ENCODE data around the gene SLCO1B3. TPM values are rescaled to one million over a fixed set of nuclear protein-coding genes. Genes with fewer than 3 reads are reported as not detected.

Gene SLCO1B3
- total RNA-seq, 6 experiments from 2014 or later: 21.3 to 245 (median 65.4) TPM

DNA sequence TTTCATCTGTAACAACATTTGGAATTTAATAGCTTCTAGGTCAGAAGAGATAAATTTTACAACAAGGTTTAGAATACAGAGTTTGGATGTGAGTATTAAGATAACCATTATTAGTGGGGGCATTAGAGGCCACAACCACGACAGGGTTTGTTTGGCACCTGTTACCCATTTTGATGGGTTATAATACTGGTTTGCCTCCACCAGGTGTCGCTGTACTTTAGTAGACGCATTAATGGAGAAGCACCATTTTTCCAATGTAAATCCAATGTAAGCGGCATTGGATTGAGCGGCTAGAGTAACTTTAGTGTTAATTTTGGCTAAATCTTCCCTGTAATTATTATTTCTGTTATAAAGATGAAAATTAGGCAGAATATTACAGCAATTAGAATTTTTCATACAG, 136.2 kb downstream of the SLCO1B3 start:
- H3K4me1 ChIP-seq: no peaks in the 10 kb centered on the region
- peak; percentile 27 to 69 (median 49) for ATAC-seq
- no peaks in the 10 kb centered on the region for H3K27me3 ChIP-seq
- no peak overlapping the region for H3K27ac ChIP-seq
- no peak overlapping the region for H3K4me3 ChIP-seq
- no peaks in the 10 kb centered on the region for H3K36me3 ChIP-seq
- TF ChIP-seq, protein P1, sequence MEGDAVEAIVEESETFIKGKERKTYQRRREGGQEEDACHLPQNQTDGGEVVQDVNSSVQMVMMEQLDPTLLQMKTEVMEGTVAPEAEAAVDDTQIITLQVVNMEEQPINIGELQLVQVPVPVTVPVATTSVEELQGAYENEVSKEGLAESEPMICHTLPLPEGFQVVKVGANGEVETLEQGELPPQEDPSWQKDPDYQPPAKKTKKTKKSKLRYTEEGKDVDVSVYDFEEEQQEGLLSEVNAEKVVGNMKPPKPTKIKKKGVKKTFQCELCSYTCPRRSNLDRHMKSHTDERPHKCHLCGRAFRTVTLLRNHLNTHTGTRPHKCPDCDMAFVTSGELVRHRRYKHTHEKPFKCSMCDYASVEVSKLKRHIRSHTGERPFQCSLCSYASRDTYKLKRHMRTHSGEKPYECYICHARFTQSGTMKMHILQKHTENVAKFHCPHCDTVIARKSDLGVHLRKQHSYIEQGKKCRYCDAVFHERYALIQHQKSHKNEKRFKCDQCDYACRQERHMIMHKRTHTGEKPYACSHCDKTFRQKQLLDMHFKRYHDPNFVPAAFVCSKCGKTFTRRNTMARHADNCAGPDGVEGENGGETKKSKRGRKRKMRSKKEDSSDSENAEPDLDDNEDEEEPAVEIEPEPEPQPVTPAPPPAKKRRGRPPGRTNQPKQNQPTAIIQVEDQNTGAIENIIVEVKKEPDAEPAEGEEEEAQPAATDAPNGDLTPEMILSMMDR (IDR thresholded peaks at IDR 0.05): peak; percentile 45 to 55 (median 52)
- no peak for TF ChIP-seq POLR2A (IDR thresholded peaks at IDR 0.05)
- intact Hi-C loops (cut with DNase I): loop anchor here in 1 of 2 donors (10.0 kb wide), 1 partner anchor 128 kb away; no protein-coding TSS in a partner anchor
- no peak for DNase-seq
- H3K9me3 ChIP-seq: no peaks in the 10 kb centered on the region
- 36% methylated on average over 5 of the region's 5 CpGs for WGBS (ENCODE audit: insufficient coverage, low coverage, low lambda C conversion rate, missing lambda C conversion rate)

DNA sequence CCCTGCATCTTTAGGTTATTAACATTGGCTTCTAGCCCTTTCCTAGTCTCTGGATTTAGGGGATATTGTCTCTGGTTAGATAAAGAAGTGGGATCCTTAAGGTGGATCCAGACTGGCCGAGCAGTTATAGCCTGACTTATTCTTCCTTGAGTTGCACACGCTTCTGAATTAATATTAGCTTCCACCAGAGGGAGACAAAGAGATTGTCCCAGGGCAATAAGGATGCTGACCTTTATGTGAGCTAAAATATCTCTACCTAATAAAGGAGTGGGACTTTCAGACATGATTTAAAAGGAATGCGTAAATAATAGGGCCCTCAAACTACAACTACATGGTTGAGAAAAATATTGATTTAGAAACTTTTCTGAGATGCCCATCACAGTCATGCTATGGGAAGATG, 139.7 kb downstream of the SLCO1B3 start:
- H3K36me3 ChIP-seq: no peaks in the 10 kb centered on the region
- no peaks in the 10 kb centered on the region for H3K4me1 ChIP-seq
- no peaks in the 10 kb centered on the region for H3K9me3 ChIP-seq
- H3K27me3 ChIP-seq: no peaks in the 10 kb centered on the region
- no peak overlapping the region for H3K4me3 ChIP-seq
- H3K27ac ChIP-seq: no peak overlapping the region
- ATAC-seq (peak; percentile 39 to 82 (median 62)), DNase-seq (no peak)
- TF ChIP-seq, protein P1 (IDR thresholded peaks at IDR 0.05): peak; percentile 34 to 60 (median 48)
- no peak for TF ChIP-seq POLR2A (IDR thresholded peaks at IDR 0.05)
- intact Hi-C loops (cut with DNase I): no loop called here
- 57% methylated on average over 3 of the region's 3 CpGs for WGBS (ENCODE audit: insufficient coverage, low coverage, low lambda C conversion rate, missing lambda C conversion rate)

DNA sequence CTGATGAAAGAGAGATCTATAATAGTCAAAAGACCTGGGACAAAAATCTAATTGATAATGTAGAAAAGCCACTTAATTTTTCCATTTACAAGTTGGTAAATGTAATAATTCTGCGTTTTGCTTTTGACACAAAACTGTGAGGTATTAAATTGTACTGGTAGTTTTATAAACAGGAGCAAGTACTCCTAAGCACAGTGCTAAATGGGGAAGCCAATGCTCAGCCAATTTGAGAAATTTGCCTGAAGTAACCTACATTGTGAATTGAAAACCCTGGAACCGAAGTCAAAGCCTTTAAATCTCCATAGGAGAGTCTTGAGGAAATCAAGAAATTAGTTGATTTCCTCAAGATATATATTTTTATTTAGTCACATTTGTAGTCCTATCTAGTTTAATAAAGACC, 152.8 kb downstream of the SLCO1B3 start:
- H3K36me3 ChIP-seq: no peaks in the 10 kb centered on the region
- H3K9me3 ChIP-seq: peaks cover 0 to 18% (median 0%) of the 10 kb centered on the region in 4 donors
- intact Hi-C loops (cut with DNase I): no loop called here
- 36% methylated on average over 2 of the region's 2 CpGs for WGBS (ENCODE audit: insufficient coverage, low coverage, low lambda C conversion rate, missing lambda C conversion rate)
- no peak overlapping the region for H3K4me3 ChIP-seq
- peak overlapping the region in 2 of 3 donors; percentile 3 to 33 for H3K27ac ChIP-seq
- ATAC-seq: peak; percentile 24 to 67 (median 36)
- TF ChIP-seq POLR2A (IDR thresholded peaks at IDR 0.05): no peak
- TF ChIP-seq, protein P1 (IDR thresholded peaks at IDR 0.05): no peak
- H3K27me3 ChIP-seq: no peaks in the 10 kb centered on the region
- no peak for DNase-seq
- H3K4me1 ChIP-seq: peaks cover 0 to 17% (median 3%) of the 10 kb centered on the region in 4 donors

DNA sequence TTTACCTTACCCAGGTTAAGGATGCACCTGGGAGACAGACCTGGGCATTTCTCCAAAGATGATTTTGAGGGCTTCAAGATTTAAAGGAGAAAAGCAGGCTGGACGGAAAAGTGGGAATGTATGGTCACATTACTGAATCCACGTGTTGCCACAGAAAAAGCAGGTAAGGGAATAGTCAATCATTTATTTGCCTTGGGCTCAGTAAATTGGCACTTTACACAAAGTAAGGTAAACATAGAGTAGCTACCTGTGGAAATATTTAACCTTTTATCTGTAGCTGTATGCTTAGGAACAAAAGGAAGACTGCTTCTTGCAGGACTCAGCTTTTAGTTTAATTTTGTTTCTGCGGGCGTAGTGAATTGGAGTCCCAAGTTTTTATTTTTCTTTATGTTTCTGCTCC, 153.3 kb downstream of the SLCO1B3 start:
- Histone ChIP-seq H3K36me3 (no peaks in the 10 kb centered on the region), H3K9me3 (peaks cover 0 to 18% (median 0%) of the 10 kb centered on the region in 4 donors), H3K4me3 (no peak overlapping the region), H3K4me1 (peaks cover 0 to 20% (median 4%) of the 10 kb centered on the region in 4 donors), H3K27ac (peak overlapping the region in 2 of 3 donors; percentile 3 to 33), H3K27me3 (no peaks in the 10 kb centered on the region)
- 17% methylated on average over 4 of the region's 4 CpGs for WGBS (ENCODE audit: insufficient coverage, low coverage, low lambda C conversion rate, missing lambda C conversion rate)
- DNase-seq (no peak), ATAC-seq (peak; percentile 79 to 96 (median 89))
- no peak for TF ChIP-seq POLR2A (IDR thresholded peaks at IDR 0.05)
- TF ChIP-seq, protein P1 (IDR thresholded peaks at IDR 0.05): no peak
- intact Hi-C loops (cut with DNase I): no loop called here

Small RNA genes lying within 50 kb of the gene (small RNA-seq; reads per million reads assigned to genes)
- 0 reads per million in 2 experiments for gene AC011604.1

Other genes with a start within 250 kb of the SLCO1B3 start
- gene SLCO1C1, start 115.4 kb upstream of the SLCO1B3 start, total RNA-seq: not detected

Data from right lobe of liver (tissue), 6 donors.